Measurements from ENCODE around the gene TLR4. TPM values are rescaled to one million over a fixed set of nuclear protein-coding genes. Genes with fewer than 3 reads are reported as not detected.

The TLR4 gene
- total and polyA plus RNA-seq, 11 donors: 2.0 to 37.4 (median 10.3) TPM

DNA sequence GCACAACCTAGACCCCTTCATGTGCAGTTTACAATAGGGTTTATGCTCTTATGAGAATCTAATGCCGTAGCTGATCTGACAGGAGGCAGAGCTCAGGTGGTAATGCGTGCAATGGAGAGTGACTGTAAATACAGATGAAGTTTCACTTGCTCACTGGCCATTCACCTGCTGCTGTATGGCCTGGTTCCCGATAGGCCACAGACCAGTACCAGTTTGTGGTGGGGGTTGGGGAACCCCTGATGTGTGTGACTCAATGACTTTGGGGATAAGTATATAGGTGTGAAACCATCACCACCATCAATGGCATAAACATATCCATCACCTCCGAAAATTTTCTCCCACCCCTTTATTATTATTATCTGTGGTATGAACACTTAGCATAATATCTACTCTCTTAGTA lies 42.1 kb downstream of the TLR4 start:
- H3K4me1 ChIP-seq: peaks cover 0 to 15% (median 5%) of the 10 kb centered on the region in 12 donors
- H3K4me3 ChIP-seq: no peak overlapping the region
- DNase-seq (no peak), ATAC-seq (no peak)
- H3K27ac ChIP-seq: no peak overlapping the region
- TF ChIP-seq, protein P1, sequence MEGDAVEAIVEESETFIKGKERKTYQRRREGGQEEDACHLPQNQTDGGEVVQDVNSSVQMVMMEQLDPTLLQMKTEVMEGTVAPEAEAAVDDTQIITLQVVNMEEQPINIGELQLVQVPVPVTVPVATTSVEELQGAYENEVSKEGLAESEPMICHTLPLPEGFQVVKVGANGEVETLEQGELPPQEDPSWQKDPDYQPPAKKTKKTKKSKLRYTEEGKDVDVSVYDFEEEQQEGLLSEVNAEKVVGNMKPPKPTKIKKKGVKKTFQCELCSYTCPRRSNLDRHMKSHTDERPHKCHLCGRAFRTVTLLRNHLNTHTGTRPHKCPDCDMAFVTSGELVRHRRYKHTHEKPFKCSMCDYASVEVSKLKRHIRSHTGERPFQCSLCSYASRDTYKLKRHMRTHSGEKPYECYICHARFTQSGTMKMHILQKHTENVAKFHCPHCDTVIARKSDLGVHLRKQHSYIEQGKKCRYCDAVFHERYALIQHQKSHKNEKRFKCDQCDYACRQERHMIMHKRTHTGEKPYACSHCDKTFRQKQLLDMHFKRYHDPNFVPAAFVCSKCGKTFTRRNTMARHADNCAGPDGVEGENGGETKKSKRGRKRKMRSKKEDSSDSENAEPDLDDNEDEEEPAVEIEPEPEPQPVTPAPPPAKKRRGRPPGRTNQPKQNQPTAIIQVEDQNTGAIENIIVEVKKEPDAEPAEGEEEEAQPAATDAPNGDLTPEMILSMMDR (IDR thresholded peaks at IDR 0.05): no peak
- no peaks in the 10 kb centered on the region for H3K9me3 ChIP-seq
- peaks cover 0 to 28% (median 0%) of the 10 kb centered on the region in 9 donors for H3K27me3 ChIP-seq
- WGBS, 4 donors: 64 to 98% (median 95%) methylated on average over 4 of the region's 4 CpGs
- no peaks in the 10 kb centered on the region for H3K36me3 ChIP-seq
- intact Hi-C loops (cut with DNase I): no loop called here

DNA sequence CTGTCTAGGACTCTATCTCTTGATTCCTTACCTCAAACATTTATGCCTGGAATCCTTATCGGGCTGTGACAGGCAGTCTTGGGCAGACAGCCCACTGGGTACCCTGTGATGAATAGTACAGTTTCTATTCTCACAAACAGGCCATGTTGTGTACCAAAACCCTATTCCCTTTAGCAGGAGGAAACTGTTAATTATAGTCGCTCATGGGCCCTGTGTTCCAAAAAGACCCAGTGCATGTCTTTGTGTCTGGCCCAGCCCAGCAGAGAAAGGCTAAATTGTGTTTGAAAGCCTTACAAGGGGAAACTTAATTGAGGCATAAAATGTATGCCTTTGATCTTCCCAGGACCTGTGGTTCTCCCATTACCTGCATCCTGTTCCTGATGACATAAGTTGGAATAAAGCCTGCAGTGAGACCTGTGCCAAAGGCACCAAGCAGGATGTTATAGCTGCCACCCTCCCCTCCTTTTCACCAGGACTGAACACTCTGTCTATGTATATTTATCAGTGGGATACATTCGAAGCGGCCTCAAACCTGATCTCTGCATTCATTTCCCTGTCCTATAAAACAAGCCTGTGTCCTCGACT lies 43.3 kb downstream of the TLR4 start:
- ATAC-seq (peak in 1 of 4 donors; percentile 61), DNase-seq (no peak)
- peaks cover 0 to 28% (median 0%) of the 10 kb centered on the region in 9 donors for H3K27me3 ChIP-seq
- intact Hi-C loops (cut with DNase I): no loop called here
- H3K36me3 ChIP-seq: no peaks in the 10 kb centered on the region
- H3K4me1 ChIP-seq: peaks cover 0 to 15% (median 5%) of the 10 kb centered on the region in 12 donors
- H3K27ac ChIP-seq: no peak overlapping the region
- H3K4me3 ChIP-seq: no peak overlapping the region
- 50 to 78% (median 58%) methylated on average over 5 of the region's 5 CpGs for WGBS, 4 donors
- TF ChIP-seq POLR2A (IDR thresholded peaks at IDR 0.05): no peak
- TF ChIP-seq, protein P1 (IDR thresholded peaks at IDR 0.05): no peak
- H3K9me3 ChIP-seq: no peaks in the 10 kb centered on the region

DNA sequence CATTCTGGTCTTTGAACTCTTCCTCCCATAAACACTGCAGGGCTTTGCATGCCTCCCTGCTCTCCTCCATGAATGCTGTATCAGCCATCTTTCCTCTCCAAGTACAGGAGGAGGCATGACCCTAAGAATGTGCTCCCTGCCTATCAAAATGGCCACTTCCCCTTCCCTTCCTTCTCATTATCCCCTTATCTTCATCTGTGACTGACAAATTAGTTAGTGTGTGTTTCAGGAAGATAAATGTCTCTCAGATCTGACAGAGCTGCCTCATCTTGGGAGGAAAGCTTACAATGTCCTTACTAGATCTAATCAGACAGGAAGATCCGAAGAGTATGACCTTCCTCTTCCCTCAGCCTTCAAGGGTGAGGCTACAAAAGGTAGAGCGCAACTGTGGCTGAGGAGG lies 46.2 kb downstream of the TLR4 start:
- H3K36me3 ChIP-seq: no peaks in the 10 kb centered on the region
- 44 to 61% (median 55%) methylated on average over 2 of the region's 2 CpGs for WGBS, 4 donors
- no peaks in the 10 kb centered on the region for H3K9me3 ChIP-seq
- no peak overlapping the region for H3K27ac ChIP-seq
- TF ChIP-seq, protein P1 (IDR thresholded peaks at IDR 0.05): no peak
- TF ChIP-seq POLR2A (IDR thresholded peaks at IDR 0.05): no peak
- DNase-seq: no peak
- no peak overlapping the region for H3K4me3 ChIP-seq
- ATAC-seq: no peak
- intact Hi-C loops (cut with DNase I): no loop called here
- H3K27me3 ChIP-seq: peaks cover 0 to 15% (median 0%) of the 10 kb centered on the region in 9 donors
- peaks cover 0 to 7% (median 0%) of the 10 kb centered on the region in 12 donors for H3K4me1 ChIP-seq

DNA sequence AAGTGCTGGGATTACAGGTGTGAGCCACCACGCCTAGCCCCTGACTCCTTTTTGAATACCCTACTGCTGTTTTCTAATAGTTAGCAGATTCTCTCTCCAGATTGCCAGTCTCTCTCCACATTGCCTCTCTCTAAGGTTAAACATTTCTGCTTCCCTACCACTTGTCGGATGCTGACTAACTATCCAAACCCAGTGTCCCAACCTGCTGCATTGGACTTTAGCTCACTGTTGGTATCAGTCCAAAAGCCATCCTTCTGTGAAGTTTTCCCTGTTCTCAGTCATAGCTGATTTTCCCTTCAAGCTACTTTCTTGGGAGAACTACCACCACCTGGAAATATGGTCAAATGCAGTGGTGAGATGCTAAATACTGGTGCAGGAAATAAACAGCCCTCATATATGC lies 48.7 kb downstream of the TLR4 start:
- intact Hi-C loops (cut with DNase I): no loop called here
- no peak for ATAC-seq

More for the DNA sequence above, 48.7 kb downstream of the TLR4 start:
- DNase-seq: no peak
- Histone ChIP-seq H3K4me3 (no peak overlapping the region), H3K9me3 (no peaks in the 10 kb centered on the region), H3K27me3 (no peaks in the 10 kb centered on the region), H3K27ac (no peak overlapping the region), H3K36me3 (no peaks in the 10 kb centered on the region), H3K4me1 (peaks cover 0 to 7% (median 0%) of the 10 kb centered on the region in 12 donors)
- TF ChIP-seq, protein P1 (IDR thresholded peaks at IDR 0.05): no peak
- TF ChIP-seq POLR2A (IDR thresholded peaks at IDR 0.05): no peak
- WGBS, 4 donors: 89 to 94% (median 92%) methylated on average over 2 of the region's 2 CpGs
